Activated T-cell treated with anti-CD3 and anti-CD28 coated beads, Interleukin-2, amount 50 U/mL, for 4 hours (primary cell): ENCODE results near the gene PRKAR2B. TPM values are rescaled to one million over a fixed set of nuclear protein-coding genes. Genes with fewer than 3 reads are reported as not detected.
A peak's percentile ranks its signal among the peaks of the same experiment; 100 is the strongest.
"Not testable (repeated sequence)": the region's sequence is repeated elsewhere in the genome, so short reads cannot be mapped to it uniquely, and the experiment has no call there.

Experiments
- ATAC-seq, 2 donors: fragments of 200-7000 bp; cut with Tn5 transposase; one replicate each; pipeline ENCODE4 v1.10.0; 2021
- DNase-seq: peaks from one replicate; pipeline ENCODE4 v3.0.0-alpha.2; 2020
- H3K27me3 Mint-ChIP-seq: one replicate; pipeline ENCODE4 v1.8.0; 2021; ENCODE audit warnings: low read depth, mixed read lengths
- H3K36me3 Mint-ChIP-seq: one replicate; pipeline ENCODE4 v1.8.0; 2022; ENCODE audit warnings: mixed read lengths; ENCODE audit not compliant: insufficient read depth
- H3K4me1 Mint-ChIP-seq: one replicate; pipeline ENCODE4 v1.8.0; 2021; ENCODE audit warnings: low read depth, mixed read lengths
- H3K4me3 Mint-ChIP-seq: one replicate; pipeline ENCODE4 v1.8.0; 2021; ENCODE audit warnings: mild to moderate bottlenecking, moderate library complexity, mixed read lengths
- H3K9me3 Mint-ChIP-seq: one replicate; pipeline ENCODE4 v1.8.0; 2021; ENCODE audit warnings: mixed read lengths
- total RNA-seq, 3 donors: library from RNA; stranded (reverse); gene quantifications; one replicate each; pipeline ENCODE4 v1.2.1, GENCODE V29; 2021

The PRKAR2B gene
- total RNA-seq, 3 donors from 2014 or later, result 0.58 to 1.0 (median 0.60) TPM

DNA sequence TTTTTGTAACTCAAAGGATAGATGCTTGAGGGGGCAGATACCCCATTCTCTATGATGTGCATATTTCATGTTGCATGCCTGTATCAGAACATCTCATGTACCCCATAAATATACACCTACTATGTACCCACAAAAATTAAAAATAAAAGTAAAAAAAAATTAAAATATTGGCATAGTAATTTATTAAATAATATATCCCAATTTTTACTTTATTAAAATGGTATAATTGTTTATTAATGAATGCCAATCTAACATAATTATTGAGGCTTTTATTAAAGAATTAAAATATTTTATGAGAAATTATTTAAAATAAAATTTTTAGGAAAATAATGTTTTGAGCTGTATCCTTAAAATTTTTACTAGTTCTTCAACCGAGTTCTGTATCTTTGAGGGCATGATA, 105.4 kb downstream of the PRKAR2B start:
- no peak overlapping the region for H3K4me3 Mint-ChIP-seq
- H3K4me1 Mint-ChIP-seq, result peaks cover 5% of the 10 kb centered on the region
- no peaks in the 10 kb centered on the region for H3K36me3 Mint-ChIP-seq
- ATAC-seq (no peak), DNase-seq (no peak)
- H3K27me3 Mint-ChIP-seq, result no peaks in the 10 kb centered on the region
- no peaks in the 10 kb centered on the region for H3K9me3 Mint-ChIP-seq

DNA sequence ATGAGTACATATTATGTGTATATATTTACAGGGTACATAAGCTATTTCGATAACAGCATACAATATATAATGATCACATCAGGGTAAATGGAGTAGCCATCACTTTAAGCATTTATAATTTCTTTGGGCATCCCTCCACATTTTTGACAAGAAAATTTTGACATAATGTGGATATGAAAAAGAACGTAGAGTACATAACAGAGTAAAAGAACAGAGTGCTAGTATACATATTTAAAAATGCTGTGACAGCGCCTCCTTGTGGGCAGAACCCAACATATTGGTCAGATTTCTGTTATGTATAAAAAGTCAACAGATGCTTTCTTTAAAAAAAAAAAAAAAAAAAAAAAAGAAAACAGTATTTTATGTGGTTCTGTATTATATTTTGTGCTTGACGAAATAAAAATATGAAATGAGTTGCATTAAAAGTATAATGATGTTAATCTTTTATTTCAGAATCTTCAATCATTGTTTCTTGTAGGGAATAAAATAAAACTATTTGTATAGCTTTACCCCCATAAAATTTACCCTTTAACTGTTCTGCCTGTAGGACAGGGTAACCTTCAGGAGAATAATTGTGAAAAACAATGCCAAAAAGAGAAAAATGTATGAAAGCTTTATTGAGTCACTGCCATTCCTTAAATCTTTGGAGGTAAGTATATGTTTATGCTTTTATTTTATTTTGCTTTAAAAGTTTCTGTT, 106.0 kb downstream of the PRKAR2B start:
- Mint-ChIP-seq H3K36me3 (no peaks in the 10 kb centered on the region), H3K4me1 (peaks cover 5% of the 10 kb centered on the region), H3K27me3 (no peaks in the 10 kb centered on the region), H3K9me3 (no peaks in the 10 kb centered on the region), H3K4me3 (no peak overlapping the region)
- ATAC-seq (peak; percentile 57 to 73), DNase-seq (peak; percentile 76)

GRCh38 chr7:107151538-107151937, 107.0 kb downstream of the PRKAR2B start:
- no peak for DNase-seq
- Mint-ChIP-seq H3K4me3 (no peak overlapping the region), H3K9me3 (no peaks in the 10 kb centered on the region), H3K4me1 (peaks cover 5% of the 10 kb centered on the region), H3K27me3 (no peaks in the 10 kb centered on the region), H3K36me3 (no peaks in the 10 kb centered on the region)
- no peak for ATAC-seq

DNA sequence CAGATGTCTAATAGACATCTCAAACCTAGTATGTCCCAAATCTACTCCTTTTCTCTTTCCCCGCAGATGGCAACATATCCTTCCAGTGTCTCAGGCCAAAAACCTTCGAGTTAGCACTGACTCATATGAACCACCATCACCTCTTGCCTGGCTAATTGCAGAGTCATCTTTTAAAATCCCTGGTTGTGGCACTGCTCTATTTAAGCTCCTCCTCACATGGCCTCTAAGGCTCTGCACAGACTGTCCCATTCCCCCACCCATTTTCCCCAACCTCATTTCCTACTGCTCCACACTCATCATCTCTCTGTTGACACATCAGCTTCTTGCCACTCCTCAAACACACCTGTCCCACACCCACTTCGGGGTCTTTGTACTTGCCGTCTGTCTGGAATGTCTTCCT, 107.5 kb downstream of the PRKAR2B start:
- no peak overlapping the region for H3K4me3 Mint-ChIP-seq
- no peaks in the 10 kb centered on the region for H3K36me3 Mint-ChIP-seq
- peaks cover 5% of the 10 kb centered on the region for H3K4me1 Mint-ChIP-seq
- ATAC-seq (no peak), DNase-seq (no peak)
- no peaks in the 10 kb centered on the region for H3K9me3 Mint-ChIP-seq
- H3K27me3 Mint-ChIP-seq, result no peaks in the 10 kb centered on the region

- ATAC-seq (no peak), DNase-seq (no peak)
- H3K27me3 Mint-ChIP-seq, result no peaks in the 10 kb centered on the region
- H3K36me3 Mint-ChIP-seq, result no peaks in the 10 kb centered on the region
- H3K4me1 Mint-ChIP-seq, result no peaks in the 10 kb centered on the region
- no peaks in the 10 kb centered on the region for H3K9me3 Mint-ChIP-seq
- no peak overlapping the region for H3K4me3 Mint-ChIP-seq
These were observed 110.3 kb downstream of the PRKAR2B start for GRCh38 chr7:107154826-107155225.

DNA sequence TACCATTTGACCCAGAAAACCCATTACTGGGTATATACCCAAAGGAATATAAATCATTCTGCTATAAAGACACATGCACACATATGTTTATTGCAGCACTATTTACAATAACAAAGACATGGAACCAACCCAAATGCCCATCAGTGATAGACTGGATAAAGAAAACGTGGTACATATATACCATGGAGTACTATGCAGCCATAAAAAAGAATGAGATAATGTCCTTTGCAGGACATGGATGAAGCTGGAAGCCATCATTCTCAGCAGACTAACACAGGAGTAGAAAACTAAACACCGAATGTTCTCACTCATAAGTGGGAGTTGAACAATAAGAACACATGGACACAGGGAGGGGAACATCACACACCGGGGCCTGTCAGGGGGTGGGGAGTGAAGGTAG, 111.2 kb downstream of the PRKAR2B start:
- H3K36me3 Mint-ChIP-seq, H3K27me3 Mint-ChIP-seq, H3K4me3 Mint-ChIP-seq, H3K9me3 Mint-ChIP-seq, ATAC-seq, DNase-seq, H3K4me1 Mint-ChIP-seq: not testable (repeated sequence)

GRCh38 chr7:107157091-107157490, 112.6 kb downstream of the PRKAR2B start:
- Mint-ChIP-seq H3K36me3 (no peaks in the 10 kb centered on the region), H3K9me3 (no peaks in the 10 kb centered on the region), H3K4me1 (no peaks in the 10 kb centered on the region), H3K27me3 (no peaks in the 10 kb centered on the region), H3K4me3 (no peak overlapping the region)
- DNase-seq (no peak), ATAC-seq (no peak)

- ATAC-seq (no peak), DNase-seq (no peak)
- H3K4me3 Mint-ChIP-seq, result no peak overlapping the region
- no peaks in the 10 kb centered on the region for H3K9me3 Mint-ChIP-seq
- H3K4me1 Mint-ChIP-seq, result no peaks in the 10 kb centered on the region
- H3K27me3 Mint-ChIP-seq, result no peaks in the 10 kb centered on the region
- no peaks in the 10 kb centered on the region for H3K36me3 Mint-ChIP-seq
These were observed 113.5 kb downstream of the PRKAR2B start for GRCh38 chr7:107158028-107158427.

GRCh38 chr7:107160389-107160788, 115.9 kb downstream of the PRKAR2B start:
- H3K27me3 Mint-ChIP-seq, result peaks cover 3% of the 10 kb centered on the region
- DNase-seq (no peak), ATAC-seq (no peak)
- H3K4me1 Mint-ChIP-seq, result no peaks in the 10 kb centered on the region
- H3K9me3 Mint-ChIP-seq, result no peaks in the 10 kb centered on the region
- no peak overlapping the region for H3K4me3 Mint-ChIP-seq
- no peaks in the 10 kb centered on the region for H3K36me3 Mint-ChIP-seq

DNA sequence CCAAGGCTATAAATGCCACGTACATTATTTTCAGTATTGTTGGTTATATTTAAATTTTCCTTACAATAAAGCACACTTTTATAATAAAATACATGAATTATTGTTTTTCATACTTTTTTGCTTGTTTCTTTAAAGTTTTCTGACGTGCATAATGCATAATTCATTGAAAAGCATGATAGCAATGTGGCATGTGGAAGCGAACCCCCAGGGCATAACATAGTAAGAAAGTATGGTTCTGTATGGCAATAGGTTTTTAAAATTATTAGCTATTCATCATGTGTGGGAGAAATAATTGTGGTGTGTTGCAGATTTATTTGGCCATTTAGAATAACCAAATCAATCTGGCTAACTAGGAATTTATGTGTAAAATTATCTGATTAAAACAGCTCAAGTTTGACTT, 116.9 kb downstream of the PRKAR2B start:
- peaks cover 4% of the 10 kb centered on the region for H3K4me1 Mint-ChIP-seq
- H3K9me3 Mint-ChIP-seq, result no peaks in the 10 kb centered on the region
- ATAC-seq (no peak), DNase-seq (no peak)
- H3K27me3 Mint-ChIP-seq, result peaks cover 3% of the 10 kb centered on the region
- H3K36me3 Mint-ChIP-seq, result no peaks in the 10 kb centered on the region
- no peak overlapping the region for H3K4me3 Mint-ChIP-seq

GRCh38 chr7:107162475-107162874, 118.0 kb downstream of the PRKAR2B start:
- Mint-ChIP-seq H3K36me3 (no peaks in the 10 kb centered on the region), H3K4me3 (no peak overlapping the region), H3K9me3 (no peaks in the 10 kb centered on the region), H3K27me3 (peaks cover 3% of the 10 kb centered on the region), H3K4me1 (peaks cover 13% of the 10 kb centered on the region)
- ATAC-seq (no peak), DNase-seq (no peak)

- Mint-ChIP-seq H3K4me3 (no peak overlapping the region), H3K9me3 (no peaks in the 10 kb centered on the region), H3K4me1 (peaks cover 15% of the 10 kb centered on the region), H3K27me3 (peaks cover 3% of the 10 kb centered on the region), H3K36me3 (no peaks in the 10 kb centered on the region)
- DNase-seq (no peak), ATAC-seq (no peak)
These were observed 119.6 kb downstream of the PRKAR2B start for GRCh38 chr7:107164092-107164491.

DNA sequence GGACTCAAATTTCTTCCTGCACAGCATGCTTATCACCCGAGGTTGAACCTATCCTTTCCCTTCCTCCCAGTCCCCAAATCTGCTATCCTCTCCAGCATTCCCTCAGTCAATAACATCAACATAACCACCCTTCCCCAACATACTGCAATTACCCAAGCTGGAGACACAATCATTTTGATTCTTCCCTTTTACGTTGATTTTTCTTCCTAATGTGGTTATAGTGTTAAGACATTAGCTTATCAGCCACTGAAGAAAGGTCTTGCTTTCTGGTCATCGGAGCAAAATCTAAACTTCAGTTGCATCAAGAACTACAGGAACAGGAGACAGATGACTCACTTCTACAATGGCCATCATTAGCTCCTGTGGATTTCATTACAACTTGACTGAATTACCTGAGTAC, 120.8 kb downstream of the PRKAR2B start:
- ATAC-seq (no peak), DNase-seq (no peak)
- Mint-ChIP-seq H3K36me3 (no peaks in the 10 kb centered on the region), H3K9me3 (no peaks in the 10 kb centered on the region), H3K27me3 (peaks cover 3% of the 10 kb centered on the region), H3K4me3 (no peak overlapping the region), H3K4me1 (peaks cover 19% of the 10 kb centered on the region)

DNA sequence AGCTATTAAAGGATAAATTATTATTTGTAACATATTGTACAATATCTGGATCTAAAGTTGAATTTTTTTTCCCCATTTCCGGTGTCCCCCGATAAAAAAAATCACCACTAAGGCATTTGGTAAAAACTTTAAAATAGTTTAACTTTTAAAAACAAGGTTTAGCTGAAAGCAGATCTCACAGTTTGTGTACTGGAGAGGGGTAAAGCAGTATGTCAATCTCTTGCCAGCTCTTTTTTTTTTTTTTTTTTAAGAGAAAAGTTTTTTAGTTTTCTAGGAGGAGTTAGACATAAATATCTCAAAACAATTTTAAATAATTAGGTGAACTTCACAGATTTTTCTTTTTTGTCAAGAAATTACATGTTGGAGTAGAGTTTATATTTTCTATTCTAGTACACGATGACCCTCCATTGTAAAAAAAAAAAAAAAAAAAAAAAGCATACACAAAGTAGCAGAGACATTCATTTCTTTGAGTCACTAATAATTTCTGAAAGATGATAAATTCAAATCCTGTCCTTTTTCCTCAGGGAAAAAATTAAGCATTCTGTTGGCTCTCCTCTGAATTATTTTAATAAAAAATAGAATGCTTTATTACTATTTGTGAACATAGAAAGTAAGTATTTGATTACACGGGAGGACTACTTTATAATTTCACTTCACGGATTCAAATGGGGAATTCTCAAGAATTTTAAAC, 122.4 kb downstream of the PRKAR2B start:
- H3K4me1 Mint-ChIP-seq, result peaks cover 30% of the 10 kb centered on the region
- no peaks in the 10 kb centered on the region for H3K9me3 Mint-ChIP-seq
- no peaks in the 10 kb centered on the region for H3K36me3 Mint-ChIP-seq
- peaks cover 3% of the 10 kb centered on the region for H3K27me3 Mint-ChIP-seq
- H3K4me3 Mint-ChIP-seq, result peak overlapping the region; percentile 98
- DNase-seq (no peak), ATAC-seq (no peak)

DNA sequence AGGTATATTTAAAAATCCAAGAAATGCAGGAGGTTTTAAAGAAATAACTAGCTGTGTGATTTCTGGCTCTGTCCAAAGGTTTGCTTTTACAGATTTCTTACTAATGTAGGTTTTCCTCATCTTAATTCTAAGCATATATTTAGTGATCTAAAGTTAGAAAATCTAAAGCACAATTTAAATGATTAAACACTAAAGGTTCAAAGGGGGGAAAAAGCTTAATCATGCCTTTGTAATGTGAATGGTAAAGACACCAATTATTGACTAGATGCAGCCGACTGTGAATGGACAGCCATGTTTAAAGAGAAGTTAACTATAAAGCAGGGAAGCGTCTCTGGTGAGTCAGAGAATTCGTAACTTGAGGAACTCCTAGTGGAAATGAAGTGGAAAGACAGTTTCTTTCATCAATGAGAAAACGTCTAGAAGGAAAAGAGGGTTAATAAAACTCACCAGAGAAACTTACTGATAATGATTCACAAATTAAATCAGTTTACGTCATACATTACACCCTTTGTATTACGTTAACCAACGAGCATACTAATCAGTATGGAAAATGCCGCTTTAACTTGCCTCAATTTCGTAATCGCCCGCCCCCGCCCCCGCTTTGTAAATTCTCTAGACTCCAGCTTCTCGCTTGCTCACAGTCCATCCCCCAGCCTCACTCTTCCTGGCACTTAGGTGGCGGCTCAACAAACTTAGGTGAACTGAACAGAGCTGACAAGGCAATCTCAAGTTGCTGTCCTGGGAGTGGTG, 123.2 kb downstream of the PRKAR2B start:
- H3K4me3 Mint-ChIP-seq, result peak overlapping the region; percentile 98
- H3K27me3 Mint-ChIP-seq, result peaks cover 3% of the 10 kb centered on the region
- peak; percentile 9 to 15 for ATAC-seq
- H3K36me3 Mint-ChIP-seq, result no peaks in the 10 kb centered on the region
- DNase-seq, result peak; percentile 69
- no peaks in the 10 kb centered on the region for H3K9me3 Mint-ChIP-seq
- H3K4me1 Mint-ChIP-seq, result peaks cover 36% of the 10 kb centered on the region
